Femur (tissue), 1 donor: ENCODE measurements around the gene WDR38.
"Not testable (repeated sequence)": the region's sequence is repeated elsewhere in the genome, so short reads cannot be mapped to it uniquely, and the experiment has no call there.

ENCODE experiments used
- DNase-seq: peaks from one replicate; pipeline ENCODE4 v3.0.0-alpha.2; 2017

Gene WDR38

GRCh38 chr9:124834591-124834990 is 18.7 kb upstream of the WDR38 start:
- DNase-seq, result no peak

DNA sequence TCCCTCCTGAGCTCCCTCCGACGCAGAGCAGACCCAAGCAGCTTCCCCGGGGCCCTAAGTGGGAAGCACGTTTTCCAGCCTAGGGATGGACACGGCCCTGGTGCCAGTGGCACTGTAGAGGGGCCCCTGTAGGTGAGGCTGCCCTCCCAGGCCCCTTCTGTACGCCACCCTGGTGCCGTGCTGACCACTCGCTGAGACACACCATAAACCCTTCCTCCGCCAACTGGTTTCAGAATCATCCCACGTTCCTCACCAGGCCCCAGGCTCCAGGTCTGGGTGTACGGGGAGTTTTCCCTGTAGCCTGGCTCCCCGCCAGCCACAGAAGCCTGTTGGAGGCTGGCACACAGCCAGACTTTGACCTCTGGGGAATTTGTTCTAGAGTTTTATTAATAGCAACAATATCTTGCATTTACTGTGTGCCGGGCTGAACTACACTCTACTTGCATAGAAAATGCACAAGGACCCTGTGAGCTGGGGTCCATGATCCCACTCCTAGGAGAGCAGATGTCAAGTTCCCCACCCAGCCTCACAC is 18.2 kb upstream of the WDR38 start:
- peak; percentile 80 for DNase-seq

DNA sequence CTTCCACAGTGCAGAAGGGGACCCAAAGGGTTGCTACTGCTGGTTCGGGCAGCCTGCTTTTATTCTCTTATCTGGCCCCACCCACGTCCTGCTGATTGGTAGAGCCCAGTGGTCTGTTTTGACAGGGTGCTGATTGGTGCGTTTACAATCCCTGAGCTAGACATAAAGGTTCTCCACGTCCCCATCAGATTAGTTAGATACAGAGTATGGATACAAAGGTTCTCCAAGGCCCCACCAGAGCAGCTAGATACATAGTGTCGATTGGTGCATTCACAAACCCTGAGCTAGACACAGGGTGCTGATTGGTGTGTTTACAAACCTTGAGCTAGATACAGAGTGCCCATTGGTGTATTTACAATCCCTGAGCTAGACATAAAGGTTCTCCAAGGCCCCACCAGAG is 15.1 kb upstream of the WDR38 start:
- not testable (repeated sequence) for DNase-seq

DNA sequence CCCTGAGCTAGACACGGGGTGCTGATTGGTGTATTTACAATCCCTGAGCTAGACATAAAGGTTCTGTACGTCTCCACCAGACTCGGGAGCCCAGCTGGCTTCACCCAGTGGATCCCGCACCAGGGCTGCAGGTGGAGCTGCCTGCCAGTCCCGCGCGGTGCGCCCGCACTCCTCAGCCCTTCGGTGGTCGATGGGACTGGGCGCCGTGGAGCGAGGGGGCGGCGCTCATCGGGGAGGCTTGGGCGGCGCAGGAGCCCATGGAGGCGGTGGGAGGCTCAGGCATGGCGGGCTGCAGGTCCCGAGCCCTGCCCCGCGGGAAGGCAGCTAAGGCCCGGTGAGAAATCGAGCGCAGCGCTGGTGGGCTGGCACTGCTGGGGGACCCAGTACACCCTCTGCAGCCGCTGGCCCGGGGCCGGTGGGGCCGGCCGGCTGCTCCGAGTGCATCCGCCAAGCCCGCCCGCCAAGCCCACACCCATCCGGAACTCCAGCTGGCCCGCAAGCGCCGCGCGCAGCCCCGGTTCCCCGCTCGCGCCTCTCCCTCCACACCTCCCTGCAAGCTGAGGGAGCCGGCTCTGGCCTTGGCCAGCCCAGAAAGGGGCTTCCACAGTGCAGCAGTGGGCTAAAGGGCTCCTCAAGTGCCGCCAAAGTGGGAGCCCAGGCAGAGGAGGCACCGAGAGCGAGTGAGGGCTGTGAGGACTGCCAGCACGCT is 14.5 kb upstream of the WDR38 start:
- not testable (repeated sequence) for DNase-seq

GRCh38 chr9:124839612-124840299 is 13.5 kb upstream of the WDR38 start:
- peak; percentile 62 for DNase-seq

DNA sequence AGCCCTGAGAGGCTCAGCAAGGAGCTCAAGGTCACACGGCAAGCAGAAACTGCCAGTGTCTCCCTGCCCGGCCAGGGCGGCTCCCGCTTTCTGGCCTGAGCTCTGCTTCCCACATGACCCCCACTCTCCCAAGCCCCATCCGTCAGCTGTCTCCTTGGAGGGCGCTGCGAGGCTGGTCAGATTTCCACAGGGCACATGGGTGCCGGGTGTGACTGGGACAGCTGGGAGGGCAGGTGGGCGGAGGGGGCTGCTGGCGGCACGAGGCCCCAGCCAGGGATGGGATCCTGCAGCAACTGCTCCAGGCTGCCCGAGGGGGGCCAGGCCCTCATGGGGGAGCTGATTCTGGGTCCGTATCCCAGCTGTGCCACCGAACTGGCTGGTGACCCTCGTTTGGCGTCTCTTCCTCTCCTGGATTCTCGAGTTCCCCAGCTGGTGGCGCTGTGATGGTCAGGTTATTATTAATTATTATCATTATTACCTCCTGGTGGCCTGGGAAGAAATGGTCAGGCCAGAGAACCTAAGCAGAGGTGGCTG is 12.9 kb upstream of the WDR38 start:
- DNase-seq, result peak; percentile 87

DNA sequence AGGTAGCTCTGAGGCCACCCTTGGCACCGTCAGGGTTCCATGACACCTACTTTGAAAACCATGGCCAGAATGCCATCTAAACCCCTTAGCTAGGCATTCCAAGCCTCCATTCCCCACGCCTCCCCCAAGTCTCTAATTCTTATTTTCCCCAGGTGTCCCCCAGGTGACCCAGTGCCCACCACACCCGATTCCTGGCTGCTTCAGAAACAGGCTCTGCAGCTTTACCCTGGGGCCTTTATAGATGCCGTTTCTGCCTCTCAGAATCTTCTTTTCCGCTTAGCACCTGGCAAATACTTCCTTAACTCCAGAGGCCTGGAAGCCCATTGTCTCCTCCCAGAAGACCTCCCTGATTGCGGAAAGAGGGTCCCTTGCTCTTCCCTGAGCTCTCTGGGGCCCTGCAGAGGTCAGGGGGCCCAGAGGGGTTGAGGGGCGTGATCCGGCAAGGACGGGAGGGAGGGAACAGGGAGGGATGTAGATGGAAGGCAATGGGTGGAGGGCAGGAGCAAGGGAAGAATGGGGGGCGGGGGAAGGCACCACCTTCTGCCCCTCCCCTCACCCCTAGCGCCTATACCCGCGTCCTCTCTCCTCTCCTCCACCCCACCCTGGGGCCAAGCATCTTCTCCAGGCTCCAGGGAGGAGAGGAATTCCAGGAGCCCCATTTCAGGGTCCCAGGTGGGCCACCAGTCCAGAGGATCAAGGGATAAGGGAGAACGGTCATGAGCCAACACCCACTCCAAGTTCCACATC is 12.0 kb upstream of the WDR38 start:
- no peak for DNase-seq

GRCh38 chr9:124843456-124844034 is 9.7 kb upstream of the WDR38 start:
- no peak for DNase-seq

DNA sequence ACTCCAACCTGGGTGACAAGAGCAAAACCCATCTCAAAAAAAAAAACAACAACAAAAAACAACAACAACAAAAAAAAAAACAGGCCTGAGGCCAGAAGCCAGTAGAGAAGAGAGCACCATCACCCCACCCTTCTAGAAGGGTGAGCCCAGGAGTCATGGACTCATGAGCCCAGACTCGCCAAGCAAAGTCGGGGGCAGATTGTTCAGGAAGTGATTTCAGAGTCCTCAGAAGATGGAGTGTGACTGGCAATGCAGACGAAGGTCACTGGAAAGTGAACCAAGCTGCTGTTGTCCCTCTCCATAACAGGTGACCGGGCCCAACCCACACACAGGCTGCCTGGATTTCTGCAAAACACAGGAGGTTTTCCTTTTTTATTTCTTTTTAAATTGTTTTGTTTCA is 9.0 kb upstream of the WDR38 start:
- DNase-seq, result no peak

DNA sequence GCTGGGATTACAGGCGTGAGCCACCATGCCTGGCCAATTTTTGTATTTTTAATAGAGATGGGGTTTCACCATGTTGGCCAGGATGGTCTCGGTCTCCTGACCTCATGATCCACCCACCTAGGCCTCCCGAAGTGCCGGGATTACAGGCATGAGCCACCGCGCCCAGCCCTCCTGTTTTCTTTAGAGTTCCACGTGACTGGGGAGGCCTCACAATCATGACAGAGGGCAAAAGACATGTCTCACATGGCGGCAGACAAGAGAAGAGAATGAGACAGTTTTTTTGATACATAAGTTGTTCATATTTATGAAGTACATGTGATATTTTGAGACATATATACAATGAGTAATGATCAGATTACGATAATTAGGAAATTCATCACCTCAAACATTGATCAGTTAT is 6.8 kb upstream of the WDR38 start:
- DNase-seq, result not testable (repeated sequence)

DNA sequence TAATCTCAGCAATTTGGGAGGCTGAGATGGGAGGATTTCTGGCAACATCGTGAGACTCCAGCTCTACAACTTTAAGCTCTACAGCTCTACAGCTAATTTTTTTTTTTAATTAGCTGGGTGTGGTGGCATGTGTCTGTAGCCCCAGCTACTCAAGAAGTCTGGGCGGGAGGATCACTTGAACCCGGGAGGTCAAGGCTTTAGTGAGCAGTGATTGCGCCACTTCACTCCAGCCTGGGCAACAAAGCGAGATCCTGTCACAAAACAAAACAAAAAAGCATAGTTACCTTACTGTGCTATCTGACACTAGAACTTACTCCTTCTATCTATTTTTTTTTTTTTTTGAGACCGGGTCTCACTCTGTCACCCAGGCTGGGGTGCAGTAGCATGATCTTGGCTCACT is 6.3 kb upstream of the WDR38 start:
- no peak for DNase-seq

GRCh38 chr9:124849801-124850200 is 3.5 kb upstream of the WDR38 start:
- no peak for DNase-seq

GRCh38 chr9:124852121-124852828 is 985 bp upstream of the WDR38 start:
- no peak for DNase-seq

DNA sequence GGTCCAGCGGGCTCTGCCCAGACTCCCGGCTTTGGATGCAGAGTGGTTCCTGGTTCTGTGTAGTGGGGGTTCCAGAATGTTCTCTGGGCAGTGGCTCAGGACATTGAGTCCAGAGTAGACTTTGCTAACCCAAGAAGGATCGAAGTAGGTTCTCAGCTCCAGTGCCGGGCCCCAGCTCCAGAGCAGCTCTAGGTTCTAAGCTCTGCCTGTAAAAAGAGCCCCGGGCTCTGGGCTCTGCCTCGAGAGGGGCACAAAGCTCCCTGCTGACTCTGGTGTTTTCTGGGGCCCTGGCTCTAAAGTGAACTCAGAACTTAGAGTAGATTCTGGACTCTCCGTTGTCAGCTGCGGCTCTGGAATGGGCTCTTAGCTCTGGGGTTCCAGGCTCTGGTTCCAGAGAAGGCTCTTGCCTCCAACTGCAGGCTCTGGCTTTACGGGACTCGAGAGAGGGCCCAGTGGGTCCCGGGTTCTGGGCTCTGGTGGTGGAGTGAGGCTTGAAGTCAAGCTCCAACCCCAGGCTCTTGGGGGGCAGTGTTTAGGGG is 414 bp downstream of the WDR38 start:
- no peak for DNase-seq

DNA sequence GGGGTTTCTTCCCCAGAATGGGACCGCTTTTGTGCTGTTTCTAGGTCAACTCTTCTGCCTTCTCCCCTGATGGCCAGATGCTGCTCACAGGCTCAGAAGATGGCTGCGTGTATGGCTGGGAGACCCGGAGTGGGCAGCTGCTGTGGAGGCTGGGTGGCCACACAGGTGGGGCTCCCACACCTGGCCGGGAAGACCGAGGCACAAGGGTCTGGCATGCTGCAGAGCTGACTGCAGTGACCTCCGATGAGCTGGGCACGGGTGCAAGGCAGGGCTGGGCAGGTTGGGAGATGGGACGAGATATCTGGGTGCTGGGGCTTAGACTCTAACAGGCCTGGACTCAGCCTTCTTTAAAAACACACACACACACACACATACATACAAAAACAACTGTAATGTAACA is 901 bp downstream of the WDR38 start:
- no peak for DNase-seq

GRCh38 chr9:124854822-124855221 is 1.6 kb downstream of the WDR38 start:
- DNase-seq, result no peak

GRCh38 chr9:124855566-124855943 is 2.3 kb downstream of the WDR38 start:
- no peak for DNase-seq

- no peak for DNase-seq
Measured at GRCh38 chr9:124855944-124856765, 2.9 kb downstream of the WDR38 start.

DNA sequence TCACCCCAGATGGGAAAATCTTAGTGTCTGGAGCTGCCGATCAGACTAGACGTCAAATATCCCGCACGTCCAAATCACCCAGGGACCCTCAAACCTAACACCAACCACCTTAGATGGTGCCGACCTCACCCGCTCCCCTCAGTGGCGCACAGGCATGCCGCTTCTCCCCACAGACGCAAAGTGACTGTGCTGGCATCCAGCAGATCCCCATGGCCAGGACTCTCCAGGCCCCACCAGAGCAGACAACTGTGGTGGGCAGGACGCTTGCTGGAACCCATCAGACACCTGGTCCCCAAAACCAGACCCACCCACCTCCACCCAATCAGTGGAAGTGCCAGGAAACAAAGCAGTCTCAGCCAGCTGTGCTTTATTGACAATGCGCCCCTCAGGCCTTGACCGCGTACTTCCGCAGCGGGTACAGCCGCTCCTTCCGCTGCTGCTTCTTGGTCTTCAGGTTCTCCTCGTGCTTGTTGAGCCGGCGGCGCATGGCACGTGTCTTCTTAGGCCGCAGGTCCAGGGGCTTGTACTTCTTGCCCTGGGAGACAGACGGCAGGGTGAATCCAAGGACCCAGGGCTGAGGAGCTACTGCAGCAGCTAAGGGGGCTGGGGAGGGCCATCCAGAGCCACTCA is 4.4 kb downstream of the WDR38 start:
- no peak for DNase-seq

- peak; percentile 62 for DNase-seq
Measured at GRCh38 chr9:124858330-124859046, 5.2 kb downstream of the WDR38 start.
